Measurements from ENCODE around the gene P2RY12. TPM values are rescaled to one million over a fixed set of nuclear protein-coding genes. Genes with fewer than 3 reads are reported as not detected.

The P2RY12 gene
- not detected in 2 replicates for total RNA-seq

DNA sequence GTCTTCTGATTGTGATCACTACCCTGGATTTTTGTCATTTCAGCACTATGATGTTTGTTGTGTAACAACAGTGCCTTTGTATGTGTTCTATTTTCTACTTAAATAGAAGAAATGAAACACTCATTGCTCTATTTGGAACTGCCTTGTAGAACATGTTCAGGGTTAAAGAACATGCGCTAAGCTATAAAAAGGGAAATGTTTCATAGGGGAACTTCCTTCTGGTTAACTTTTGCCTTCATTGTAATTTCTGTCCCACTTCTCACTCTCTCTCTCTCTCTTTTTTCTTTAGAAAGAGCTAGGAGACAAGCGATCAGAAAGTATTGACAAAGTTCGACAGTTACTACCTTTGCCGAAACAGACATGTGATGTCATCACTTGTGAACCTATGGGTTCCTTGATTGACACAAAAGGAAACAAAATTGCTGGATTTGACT lies at the start of gene P2RY12:
Gene P2RY12, minus strand, starts transcription at position 13 of the 434 bp plus-strand sequence. CDS start 45,908 bp downstream, outside the sequence.

DNA sequence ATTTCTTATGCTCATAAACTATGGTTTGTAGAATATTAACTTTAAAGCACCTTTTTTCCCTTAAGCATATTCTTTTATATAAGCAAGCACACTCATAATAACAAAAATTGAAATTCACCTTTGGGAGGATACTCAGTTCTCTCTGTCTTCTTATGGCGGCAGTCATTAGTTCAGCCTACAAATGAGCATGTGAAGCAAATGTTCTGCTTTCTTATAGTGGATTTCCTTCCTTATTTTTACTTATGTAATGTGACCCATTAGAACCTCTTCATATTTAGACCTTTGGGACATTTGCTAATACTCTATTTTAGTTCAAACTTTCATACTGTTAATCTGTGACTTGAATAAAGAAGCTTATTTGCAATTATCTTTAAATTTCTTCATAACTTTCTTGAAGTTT lies 55.2 kb downstream of the P2RY12 start, which contains the start of gene P2RY13:
Gene P2RY13, minus strand, starts transcription at position 187 of the 400 bp plus-strand sequence. Its CDS starts 21 bp downstream, at position 166.

DNA sequence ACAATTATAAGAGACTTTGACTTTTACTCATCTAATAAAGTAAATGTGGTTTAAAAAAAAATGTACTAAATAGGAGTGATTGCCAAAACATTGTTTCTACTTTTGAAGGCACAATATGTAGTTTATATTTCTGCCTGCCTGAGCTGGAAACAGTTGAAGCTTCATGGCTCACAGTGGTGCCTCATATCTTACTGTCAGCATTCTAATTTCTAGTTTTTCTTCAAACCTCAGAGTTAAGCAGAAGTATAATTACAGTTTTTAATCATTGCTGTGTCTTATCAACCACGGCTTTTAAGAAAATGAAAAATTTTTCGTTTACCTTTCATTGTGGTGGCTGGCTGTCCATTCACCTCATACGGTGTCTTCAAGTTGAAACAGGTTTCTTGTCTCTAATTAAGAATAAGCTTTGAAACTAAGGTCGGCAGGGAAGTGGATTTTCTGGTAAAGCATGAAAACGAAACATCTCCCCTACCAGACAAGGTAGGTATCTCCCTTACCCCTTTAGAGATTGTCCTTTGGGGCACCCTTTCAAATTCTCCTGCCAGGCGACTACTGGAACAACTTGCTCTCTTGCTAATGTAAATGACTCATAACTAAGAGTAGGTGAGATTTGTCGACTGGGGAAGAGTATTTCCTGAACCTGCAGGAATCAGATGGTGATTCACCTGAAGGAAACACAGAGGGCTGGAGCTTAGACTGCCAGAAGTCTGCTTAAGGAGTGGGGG lies 68.1 kb downstream of the P2RY12 start, which contains the start of gene GPR87:
Gene GPR87, minus strand, starts transcription at position 554 of the 725 bp plus-strand sequence. CDS start 16,720 bp downstream, outside the sequence.

Other genes starting within 250 kb of the P2RY12 start
- not detected in 2 replicates for gene GPR171, start 181.5 kb downstream of the P2RY12 start, total RNA-seq
- gene P2RY14, start 106.2 kb downstream of the P2RY12 start, total RNA-seq = 0.16 TPM in 1 of 2 replicates, not detected in the other
- gene GPR87, start 67.9 kb downstream of the P2RY12 start, total RNA-seq = 0.16 TPM in 1 of 2 replicates, not detected in the other
- not detected in 2 replicates for gene P2RY13, start 55.2 kb downstream of the P2RY12 start, total RNA-seq
- 27.7 and 58.1 TPM in 2 replicates for gene IGSF10, start 76.3 kb upstream of the P2RY12 start, total RNA-seq